GM18861 (cell line): ENCODE measurements around the gene CRYGB.
"Not testable (repeated sequence)": the region's sequence is repeated elsewhere in the genome, so short reads cannot be mapped to it uniquely, and the experiment has no call there.

Experiments
- ATAC-seq: cut with Tn5 transposase; IDR thresholded peaks from one replicate; pipeline ENCODE4 v1.9.1; 2021; ENCODE audit not compliant: unreplicated experiment

CRYGB gene

GRCh38 chr2:208150956-208151355, 5.0 kb upstream of the CRYGB start:
- ATAC-seq: no peak

DNA sequence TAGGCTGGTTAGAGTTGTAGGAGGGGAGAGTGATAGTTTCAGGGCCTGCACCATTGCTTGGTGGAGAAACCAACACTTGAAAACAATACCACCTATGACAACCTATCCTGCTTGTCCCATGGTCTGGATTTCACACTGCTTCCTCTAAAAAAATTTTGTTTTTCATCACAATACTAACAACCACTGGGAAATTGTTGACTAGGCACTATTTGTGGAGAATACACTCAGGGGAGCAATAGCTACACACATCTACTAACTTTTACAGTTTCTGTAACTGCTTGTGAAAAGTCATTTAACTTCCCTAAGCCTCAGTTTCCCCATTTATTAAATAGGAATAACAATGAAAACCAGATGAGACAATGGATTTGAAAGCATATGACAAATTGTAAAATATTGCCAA, 4.1 kb upstream of the CRYGB start:
- no peak for ATAC-seq

DNA sequence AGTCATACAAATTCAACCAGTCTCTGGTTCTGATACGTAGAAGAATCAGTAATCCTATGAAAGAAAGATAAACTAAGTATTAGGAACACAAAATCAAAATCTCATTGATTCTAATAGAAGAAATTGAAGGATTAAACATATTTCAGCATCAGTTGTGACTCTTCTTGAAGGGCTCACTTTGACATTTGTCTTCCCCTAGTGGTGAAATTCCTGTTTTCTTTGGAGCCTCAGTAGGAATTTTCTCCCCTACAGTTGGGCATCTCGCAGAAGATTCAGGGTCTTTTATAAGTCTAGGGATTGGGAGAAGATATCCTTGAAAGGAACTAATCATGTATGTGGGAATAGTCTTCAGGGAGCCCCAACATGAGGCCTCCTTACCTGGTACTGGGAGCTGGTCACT, 2.8 kb upstream of the CRYGB start:
- no peak for ATAC-seq

GRCh38 chr2:208147759-208148158, 1.8 kb upstream of the CRYGB start:
- no peak for ATAC-seq

DNA sequence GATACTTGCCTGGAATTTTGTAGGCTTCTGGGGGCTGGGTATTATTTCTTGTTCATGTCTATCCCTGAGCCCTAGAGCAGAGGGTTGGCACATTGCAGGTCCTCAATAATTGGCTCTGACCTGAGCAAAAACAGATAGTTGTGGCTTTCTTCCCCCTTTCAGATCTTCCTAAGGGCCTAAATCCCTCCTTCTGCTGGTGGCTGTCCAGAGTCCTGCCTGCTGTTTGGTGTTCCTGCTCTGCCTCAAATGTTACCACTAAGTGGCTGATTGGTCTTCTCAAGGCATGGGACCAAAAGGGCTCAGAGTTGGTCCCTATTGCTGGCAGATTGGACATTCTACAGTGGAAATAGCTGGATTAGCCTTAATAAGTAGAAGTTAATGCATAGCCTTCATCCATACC, 1.1 kb upstream of the CRYGB start:
- no peak for ATAC-seq

- no peak for ATAC-seq
Observed at GRCh38 chr2:208142925-208143799, 2.8 kb downstream of the CRYGB start.

- ATAC-seq: no peak
Observed at GRCh38 chr2:208142240-208142924, 3.6 kb downstream of the CRYGB start.

DNA sequence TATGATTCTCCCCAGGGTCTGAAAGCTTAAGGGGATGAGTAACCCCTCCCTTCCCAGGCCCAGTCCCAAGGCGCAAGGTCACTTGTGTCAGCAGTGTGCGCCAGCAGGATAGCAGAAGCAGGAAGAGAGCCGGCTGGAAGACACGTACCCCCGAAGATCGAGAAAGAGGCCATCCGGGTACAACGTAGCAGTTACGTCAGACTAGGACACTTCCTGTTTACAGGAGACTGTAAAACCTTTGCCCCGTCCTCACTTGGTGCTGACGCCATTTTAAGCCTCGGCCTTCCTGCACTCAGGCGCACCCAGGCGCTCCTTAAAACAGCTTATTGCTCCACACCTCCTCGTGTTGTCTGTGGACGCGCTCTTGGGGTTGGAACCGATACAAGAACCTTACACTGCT, 6.5 kb downstream of the CRYGB start:
- no peak for ATAC-seq

- ATAC-seq: not testable (repeated sequence)
Observed at GRCh38 chr2:208138334-208138733, 7.6 kb downstream of the CRYGB start.

DNA sequence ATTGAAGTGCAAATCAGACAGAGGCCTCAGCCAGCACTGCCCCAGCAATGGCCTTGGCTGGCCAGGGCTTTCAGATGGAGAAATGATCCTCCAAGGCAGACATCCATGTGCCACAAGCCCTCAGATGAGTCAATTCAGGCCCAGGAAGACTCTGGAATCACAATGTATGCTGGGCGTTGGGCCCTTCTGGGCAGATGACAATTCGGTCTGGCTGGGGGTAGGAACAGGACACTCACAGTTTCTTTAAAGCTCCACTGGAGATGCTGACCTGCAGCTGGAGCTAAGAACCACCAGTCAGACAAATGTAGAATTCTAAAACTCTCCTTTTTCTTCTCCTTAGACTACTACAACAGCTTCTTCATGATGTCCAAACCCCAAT, 9.3 kb downstream of the CRYGB start:
- ATAC-seq: no peak

- ATAC-seq: no peak
Observed at GRCh38 chr2:208135794-208136715, 9.9 kb downstream of the CRYGB start.

- peak; percentile 45 for ATAC-seq
Observed at GRCh38 chr2:208134928-208135586, 10.9 kb downstream of the CRYGB start.

- no peak for ATAC-seq
Observed at GRCh38 chr2:208130712-208131110, 15.2 kb downstream of the CRYGB start.

DNA sequence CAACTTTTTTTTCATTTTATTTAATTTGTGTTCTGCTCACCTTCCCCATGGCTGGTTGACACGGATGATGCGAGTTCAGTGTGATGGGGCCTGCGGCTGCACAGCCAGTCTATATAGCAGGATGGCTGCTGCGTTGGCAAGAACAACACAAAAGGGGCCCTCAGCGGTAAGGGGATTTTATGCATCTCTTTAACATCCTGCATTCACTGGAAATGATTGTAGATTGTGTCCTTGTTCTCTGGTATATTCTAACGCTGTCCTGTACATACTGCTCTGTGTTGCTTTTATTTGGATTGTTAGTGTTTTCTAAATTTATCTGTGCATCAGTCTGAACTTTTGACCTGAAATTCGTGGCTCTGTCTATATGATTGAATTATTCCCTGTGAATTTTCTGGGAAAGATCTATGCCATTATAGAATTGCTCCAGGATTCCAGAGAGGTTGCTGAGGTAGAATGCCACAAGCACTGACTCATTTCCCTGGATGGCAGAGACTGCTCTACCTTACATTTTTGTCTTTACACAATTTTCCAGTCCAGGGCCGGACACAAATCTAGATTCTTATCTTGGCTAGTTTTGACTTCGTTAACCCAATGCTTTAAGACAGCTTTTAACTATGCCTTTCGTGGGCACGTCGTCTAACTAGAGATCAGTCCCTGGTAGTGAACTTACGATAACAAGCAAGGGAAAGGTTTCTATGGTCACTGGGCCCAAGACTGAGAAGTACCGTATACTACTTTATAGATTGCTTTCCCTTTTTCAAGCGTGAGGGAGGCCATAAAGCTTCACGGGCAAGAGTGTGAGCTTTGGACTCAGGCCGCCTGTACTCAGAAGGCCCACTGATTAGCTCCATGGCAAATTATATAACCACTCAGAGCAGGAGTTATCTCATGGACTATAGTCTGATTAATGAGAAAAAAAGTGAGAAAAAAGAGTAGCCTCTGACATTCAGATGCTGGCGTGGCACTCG, 15.9 kb downstream of the CRYGB start, which contains the start of gene CRYGC:
CRYGC (minus strand) TSS at position 85 of the 968 bp plus-strand sequence; CDS start at position 49, 36 bp downstream.
- ATAC-seq: no peak

DNA sequence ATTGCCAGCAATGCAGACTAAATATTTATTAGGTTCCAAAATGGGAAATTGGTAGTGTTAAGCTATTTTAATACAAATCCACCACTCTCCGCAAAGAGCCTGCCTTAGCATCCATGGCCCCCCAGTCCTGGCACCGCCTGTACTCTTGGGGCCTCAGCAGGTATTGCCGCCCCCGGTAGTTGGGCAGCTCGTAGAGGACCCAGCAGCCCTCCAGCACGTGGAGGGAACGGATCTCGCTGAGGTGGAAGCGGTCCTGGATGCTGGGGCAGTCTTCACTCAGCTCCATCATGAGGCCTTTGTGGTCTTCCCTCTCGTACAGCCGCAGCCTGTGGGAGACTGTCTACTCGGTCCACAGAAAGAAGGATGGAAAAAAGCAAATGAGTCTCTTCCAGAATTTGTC, 17.8 kb downstream of the CRYGB start:
- no peak for ATAC-seq

DNA sequence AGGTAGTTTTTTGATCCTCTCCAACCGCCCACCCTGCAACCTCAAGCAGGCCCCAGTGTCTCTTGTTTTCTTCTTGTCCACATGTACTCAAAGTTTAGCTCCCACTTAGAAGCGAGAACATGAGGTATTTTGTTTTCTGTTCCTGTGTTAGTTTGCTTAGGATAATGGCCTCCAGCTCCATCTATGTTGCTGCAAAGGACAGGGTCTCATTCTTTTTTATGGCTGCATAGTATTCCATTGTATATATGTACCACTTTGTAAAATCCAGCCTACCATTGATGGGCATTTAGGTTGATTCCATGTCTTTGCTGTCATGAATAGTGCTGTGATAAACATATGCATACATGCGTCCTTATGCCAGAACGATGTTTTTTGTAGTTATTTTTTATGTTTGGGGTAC, 18.9 kb downstream of the CRYGB start:
- ATAC-seq: no peak

DNA sequence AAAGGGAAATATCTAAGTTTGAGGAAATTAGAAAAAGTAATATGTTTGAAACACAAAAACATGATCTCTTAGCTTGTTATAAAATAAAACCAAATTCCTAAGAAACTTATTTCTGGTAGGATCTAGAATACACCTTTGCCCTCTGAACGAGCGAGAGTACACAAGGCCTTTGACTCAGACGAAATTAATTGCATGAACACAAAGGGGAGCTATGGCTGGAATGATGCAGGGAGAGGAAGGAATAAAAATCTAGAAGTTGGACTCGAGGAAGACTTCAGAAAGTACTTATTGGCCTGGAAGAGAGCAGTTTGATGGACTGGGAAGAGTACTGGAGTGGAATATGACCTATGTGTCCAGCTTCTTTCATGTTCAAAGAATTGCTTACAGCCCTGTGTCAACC, 20.7 kb downstream of the CRYGB start:
- no peak for ATAC-seq

DNA sequence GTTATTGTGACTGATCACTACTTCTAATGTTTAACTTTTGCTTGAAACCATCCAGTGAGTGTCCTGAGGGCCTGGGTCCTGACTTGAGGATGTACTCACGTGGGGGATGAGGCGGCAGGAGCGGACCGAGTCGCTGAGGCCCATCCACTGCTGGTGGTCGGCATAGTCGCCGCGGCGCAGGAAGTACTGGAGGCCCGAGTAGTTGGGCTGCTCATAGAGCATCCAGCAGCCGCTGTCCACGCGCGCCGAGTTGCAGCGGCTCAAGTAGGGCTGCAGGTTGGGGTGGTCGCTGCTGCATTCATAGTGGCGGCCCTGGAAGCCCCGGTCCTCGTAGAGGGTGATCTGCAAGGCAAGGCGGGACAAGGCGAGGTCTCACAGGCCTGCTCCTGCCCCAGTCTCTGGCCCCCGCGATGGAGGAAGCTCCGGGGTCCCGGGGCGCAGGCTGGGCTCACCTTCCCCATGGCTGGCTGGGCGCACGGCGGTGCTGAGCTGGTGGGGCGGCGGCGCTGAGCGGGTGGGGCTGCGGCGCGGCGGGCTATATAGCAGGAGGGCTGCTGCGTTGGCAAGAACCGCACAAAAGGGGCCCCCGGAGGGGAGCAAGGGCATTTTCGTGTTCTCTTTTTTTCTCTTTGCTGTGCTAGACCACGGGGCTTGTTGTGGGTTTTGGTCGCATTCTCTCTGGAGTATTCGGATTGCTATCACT, 21.8 kb downstream of the CRYGB start, which contains the start of gene CRYGD:
CRYGD (minus strand) TSS at position 512 of the 703 bp plus-strand sequence; CDS start at position 461, 51 bp downstream.
- not testable (repeated sequence) for ATAC-seq

DNA sequence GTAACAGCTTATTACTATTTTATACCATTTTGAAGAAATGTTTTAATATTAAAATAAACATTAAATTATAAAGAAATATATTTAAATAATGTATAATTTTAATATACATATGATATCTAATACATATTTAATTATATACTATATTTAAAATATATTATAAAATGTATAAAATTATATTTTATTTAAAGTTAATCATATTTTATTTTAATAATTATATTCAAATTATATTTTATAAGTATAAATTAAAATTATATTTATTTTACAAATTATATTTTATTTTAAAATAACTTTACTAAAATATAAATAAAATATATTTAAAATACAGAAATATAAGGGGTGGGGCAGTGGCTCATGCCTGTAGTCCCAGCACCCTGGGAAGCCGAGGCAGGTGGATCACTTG, 23.7 kb downstream of the CRYGB start:
- ATAC-seq: no peak
